Vagina (tissue), 2 donors: ENCODE results near the gene CDK1.

Experiments
- CTCF ChIP-seq, 3 experiments: fragments of 450-650 bp in 2 of 3; fragments of 200-600 bp in 1 of 3; sonication (generic) in 1 of 3; IDR thresholded peaks; one replicate each; pipeline ENCODE4 v1.5.1; 2017 to 2019; ENCODE audit warnings: antibody characterized with exemption in 3 of 3, mild to moderate bottlenecking in 2 of 3, moderate library complexity in 2 of 3
- POLR2A ChIP-seq, 2 donors: fragments of 450-650 bp; IDR thresholded peaks; one replicate each; pipeline ENCODE4 v1.6.1; 2017; ENCODE audit warnings: antibody characterized with exemption in 2 of 2, mild to moderate bottlenecking in 2 of 2, moderate library complexity in 2 of 2
- POLR2AphosphoS5 ChIP-seq, 2 donors: sonication (generic); formaldehyde crosslinking; IDR thresholded peaks; one replicate each; pipeline ENCODE4 v1.9.0; 2017; ENCODE audit warnings: antibody characterized with exemption in 2 of 2, mild to moderate bottlenecking in 2 of 2, low read depth in 1 of 2; ENCODE audit not compliant: insufficient read depth in 1 of 2

GRCh38 chr10:60809157-60809556 is 30.9 kb downstream of the CDK1 start:
- TF ChIP-seq POLR2AphosphoS5 (IDR thresholded peaks at IDR 0.05; ENCODE audit: insufficient read depth in 1 of 2, low read depth in 1 of 2) (peak; percentile 31 to 90), POLR2A (IDR thresholded peaks at IDR 0.05) (no peak), CTCF (IDR thresholded peaks at IDR 0.05) (no peak)
